Loucy (cell line): ENCODE measurements around the gene ACBD7.

Experiments used
- CTCF ChIP-seq: fragments of 200-600 bp; sonication (generic); conservative IDR thresholded peaks from 2 replicates; pipeline ENCODE4 v1.5.1; 2014; ENCODE audit warnings: mild to moderate bottlenecking, antibody characterized with exemption, low read length
- EZH2phosphoT487 ChIP-seq: fragments of 200-600 bp; IDR thresholded peaks from 2 replicates; pipeline ENCODE4 v1.6.1; 2018; ENCODE audit warnings: antibody characterized with exemption, mild to moderate bottlenecking, moderate library complexity, borderline replicate concordance

DNA sequence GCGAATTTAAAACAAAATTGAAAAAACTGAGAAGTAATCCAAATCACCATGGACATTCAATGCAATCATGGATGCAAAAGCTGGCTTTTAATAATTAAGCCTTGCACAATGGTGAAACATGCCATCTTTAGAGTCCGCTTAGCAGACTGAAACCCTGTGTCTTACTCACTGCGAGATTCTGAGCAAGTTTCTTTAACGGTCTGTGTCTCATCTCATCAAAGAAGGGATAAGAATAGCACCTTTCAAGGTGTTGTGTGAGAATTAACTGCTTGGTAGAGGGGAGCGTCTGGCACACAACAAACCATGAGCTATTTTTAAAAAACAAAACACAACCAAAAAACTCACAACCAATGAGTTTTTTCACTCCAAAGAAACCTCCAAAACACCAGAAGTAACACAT lies 21.4 kb downstream of the ACBD7 start:
- no peak for TF ChIP-seq CTCF
- TF ChIP-seq EZH2phosphoT487: no peak
